ENCODE results near the gene APBB1IP.

The APBB1IP gene

DNA sequence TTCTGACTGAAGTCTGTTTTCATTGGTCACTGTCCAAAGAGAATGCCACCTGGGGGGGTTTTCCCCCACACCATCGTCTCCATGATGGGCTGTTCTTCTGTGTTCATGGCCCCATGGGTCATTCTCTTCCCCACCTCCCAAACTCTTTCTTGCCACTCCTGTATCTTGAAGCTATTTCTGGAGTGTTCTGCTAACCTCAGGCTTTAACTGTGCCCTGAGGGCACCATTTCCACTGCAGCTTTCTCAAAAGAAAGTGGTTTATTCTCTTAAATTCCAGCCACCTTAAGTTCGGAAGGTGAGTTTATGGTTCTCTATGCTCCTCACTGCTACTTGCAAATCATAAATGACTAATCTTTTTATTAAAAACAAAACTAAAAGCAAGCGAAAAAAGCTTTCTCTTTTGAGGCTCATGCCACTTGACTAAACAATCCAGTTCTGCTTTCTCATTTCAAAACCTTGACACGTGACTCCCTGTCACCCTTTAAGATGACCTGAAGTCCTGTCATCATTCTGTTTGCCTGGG lies 7.4 kb upstream of the APBB1IP start:
- peak overlapping the region; percentile 9; the same call in 1 of the 2 replicates for H3K4me3 ChIP-seq (ENCODE audit: low read length)
- TF ChIP-seq ZNF274 (IDR thresholded peaks at IDR 0.05; ENCODE audit: low read depth, low read length), result no peak

DNA sequence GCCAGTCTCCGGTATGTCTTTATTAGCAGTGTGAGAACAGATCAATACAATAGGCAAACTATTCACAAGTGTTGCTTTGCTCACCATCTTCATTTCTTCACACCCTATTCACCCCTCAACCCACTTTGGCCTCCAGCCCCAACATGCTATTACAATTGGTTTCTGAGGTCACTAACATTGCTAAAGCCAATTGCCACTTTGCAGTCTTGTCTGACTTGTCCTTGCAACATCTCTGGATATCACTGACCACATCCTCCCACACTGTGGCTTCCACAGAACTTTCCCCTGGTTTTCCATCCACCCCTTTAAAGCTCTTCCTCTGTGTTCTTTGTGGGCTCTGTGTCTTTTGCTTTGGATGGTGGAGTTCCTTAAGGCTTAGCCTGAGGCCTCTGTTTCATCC lies 5.2 kb upstream of the APBB1IP start:
- no peak overlapping the region for H3K4me3 ChIP-seq (ENCODE audit: low read length)

DNA sequence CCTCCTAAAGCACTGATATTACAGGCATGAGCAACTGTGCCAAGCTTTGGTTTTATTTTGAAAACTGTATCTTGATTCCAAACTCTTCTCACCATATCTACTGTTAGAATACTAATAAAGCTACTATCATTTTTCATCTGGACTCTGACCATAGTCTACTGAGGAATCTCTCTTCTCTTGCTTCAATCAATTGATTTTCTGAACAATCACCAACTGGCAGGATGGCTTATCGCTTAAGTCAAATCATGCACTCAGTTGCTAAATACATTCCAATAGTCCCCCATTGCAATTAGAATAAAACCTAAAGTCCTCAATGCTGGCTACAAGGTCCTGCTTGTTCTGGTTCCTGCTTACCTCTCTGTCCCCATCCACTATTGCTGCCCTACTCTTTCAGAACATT lies 2.3 kb upstream of the APBB1IP start:
- H3K4me3 ChIP-seq (ENCODE audit: low read length), result no peak overlapping the region
- no peak for TF ChIP-seq ZNF274 (IDR thresholded peaks at IDR 0.05; ENCODE audit: low read depth, low read length)

More for the DNA sequence above, 5.2 kb upstream of the APBB1IP start:
- TF ChIP-seq ZNF274 (IDR thresholded peaks at IDR 0.05; ENCODE audit: low read depth, low read length), result no peak

DNA sequence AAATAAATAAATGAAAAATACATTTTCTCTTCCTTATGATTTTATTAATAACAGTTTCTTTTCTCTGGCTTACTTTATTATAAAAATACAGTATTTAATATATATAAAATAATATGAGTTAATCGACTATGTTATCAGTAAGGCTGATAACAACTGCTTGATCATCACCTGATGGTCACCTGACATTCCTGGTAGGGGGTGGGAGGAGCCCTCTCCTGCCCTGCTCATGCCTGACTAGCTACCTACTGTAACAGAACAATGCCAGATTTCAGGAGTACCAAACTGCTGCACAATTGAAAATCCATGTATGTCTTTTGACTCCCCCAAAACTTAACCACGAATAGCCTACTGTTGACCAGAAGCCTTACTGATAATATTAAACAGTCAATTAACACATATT lies 1.3 kb upstream of the APBB1IP start:
- TF ChIP-seq ZNF274 (IDR thresholded peaks at IDR 0.05; ENCODE audit: low read depth, low read length), result no peak
- no peak overlapping the region for H3K4me3 ChIP-seq (ENCODE audit: low read length)

DNA sequence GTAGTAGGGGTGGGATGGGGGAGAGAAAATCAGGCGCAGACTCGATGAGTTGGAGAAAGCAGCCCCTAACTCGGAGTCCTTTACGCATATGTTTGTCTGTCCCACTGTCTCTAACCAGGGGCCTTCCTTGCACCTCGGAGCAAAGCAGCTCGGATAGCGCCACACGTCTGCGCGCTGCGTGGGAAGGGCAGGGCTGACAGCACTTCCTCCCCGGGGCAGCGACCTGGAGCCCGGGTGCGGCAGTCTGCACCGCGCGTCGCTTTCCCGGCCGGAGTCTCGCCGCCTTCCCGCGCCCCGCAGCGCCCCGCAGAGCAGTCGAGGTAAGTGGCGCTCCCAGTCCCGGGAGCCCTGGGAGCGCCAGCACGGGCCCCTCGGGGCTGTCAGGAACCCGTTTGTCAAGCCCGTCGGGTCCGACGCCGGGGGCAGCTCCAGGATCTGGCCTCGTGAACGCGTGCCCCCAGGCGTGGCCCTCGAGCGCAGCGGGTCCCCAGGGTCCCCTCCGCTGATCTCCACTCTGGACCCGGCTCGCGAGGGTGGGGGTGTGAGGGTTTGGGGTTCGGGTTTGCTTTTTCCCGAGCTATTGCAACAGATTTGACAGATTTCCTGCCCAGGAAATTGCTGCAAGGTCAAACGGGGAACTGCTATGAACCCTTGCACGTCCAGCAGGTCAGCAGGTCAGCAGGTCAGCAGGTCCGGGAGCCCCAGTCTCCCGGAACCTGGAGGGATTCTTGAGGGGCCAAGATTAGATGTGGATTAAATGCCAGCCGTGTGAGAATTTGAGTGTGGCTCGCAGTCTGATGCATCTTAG lies 597 bp downstream of the APBB1IP start:
- TF ChIP-seq ZNF274 (IDR thresholded peaks at IDR 0.05; ENCODE audit: low read depth, low read length), result no peak
- peak overlapping the region; percentile 88 for H3K4me3 ChIP-seq (ENCODE audit: low read length)

DNA sequence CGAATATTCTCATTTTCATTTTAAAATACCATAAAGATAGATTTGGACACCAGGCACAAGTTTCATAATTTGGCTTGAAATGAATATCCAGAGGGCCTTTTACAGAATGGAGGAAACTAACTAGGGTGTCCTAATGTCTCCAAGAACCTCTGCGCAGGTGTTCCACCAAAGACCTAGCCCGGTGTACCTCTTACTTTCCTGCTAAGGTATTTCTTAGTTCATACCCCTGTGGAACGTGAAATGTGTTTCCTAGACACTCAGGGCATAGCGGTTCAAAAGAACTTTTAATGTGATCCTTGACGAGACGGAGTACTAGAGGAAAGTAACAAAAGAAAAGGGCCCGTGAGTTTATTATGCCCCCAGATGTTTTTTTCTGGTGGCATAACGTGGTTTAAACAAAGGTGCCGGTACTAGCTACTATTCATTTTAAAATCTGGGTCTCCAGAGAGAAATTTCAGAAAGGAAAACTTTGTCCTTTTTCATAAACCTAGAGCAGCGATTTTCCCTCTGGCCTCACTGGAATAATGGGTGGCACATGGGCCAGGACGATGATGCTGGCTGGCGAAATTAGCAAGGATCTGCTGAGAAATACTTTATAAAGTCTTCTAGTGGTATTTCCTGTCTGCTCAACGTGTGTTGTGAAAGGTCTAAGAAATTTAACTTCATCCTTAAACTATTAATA lies 1.4 kb downstream of the APBB1IP start:
- H3K4me3 ChIP-seq (ENCODE audit: low read length), result peak overlapping the region; percentile 88
- TF ChIP-seq ZNF274 (IDR thresholded peaks at IDR 0.05; ENCODE audit: low read depth, low read length), result no peak

DNA sequence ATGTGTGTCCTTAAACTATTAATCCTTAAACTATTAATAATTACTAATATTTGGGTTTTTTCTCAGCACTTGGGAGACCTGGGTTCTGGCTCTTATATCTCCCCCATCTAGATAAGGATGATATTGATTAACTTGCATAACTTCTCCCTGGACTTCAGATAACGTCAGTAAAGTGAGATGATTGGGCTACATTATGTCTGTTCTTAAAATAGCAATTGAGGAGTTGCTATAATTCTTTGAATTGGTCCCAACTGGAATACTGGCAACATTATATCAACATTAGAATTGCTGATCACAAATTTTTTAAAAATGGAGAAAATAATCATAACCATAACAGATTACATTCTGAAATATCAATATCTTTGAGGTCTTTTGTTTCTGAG lies 1.9 kb downstream of the APBB1IP start:
- TF ChIP-seq ZNF274 (IDR thresholded peaks at IDR 0.05; ENCODE audit: low read depth, low read length), result no peak
- H3K4me3 ChIP-seq (ENCODE audit: low read length), result peak overlapping the region; percentile 88

DNA sequence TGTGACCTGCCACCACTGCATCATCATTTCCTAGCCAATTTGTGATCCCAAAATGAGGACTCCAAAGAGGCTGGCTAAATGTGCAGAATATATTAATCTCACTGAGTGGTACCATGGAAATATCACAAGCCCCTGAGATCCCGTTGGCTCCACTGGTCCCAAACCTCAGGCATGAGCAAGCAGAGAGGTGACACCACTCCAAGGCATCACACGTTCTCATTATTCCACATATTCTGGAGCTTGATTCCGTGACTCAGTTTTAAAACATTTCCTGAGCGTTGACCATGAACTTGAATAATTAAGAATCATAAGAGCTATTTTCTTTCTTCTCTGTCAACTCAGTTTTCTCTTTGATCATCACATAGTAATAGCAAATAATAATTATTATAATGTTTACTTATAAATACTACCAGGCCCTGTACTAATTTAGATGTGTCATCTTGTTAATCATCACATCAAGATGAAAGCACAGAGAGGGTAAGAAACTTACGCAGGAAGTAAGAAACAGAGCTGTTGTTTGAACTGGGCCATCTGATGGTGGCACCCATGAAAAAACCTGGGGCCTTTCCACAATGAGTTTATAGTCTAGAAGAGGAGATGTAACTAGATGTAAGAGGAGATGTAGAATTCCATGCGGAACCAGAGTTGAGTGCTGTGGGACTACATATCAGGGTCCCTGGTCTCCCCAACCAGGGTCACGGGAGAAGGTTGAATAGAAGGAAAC lies 3.5 kb downstream of the APBB1IP start:
- peak overlapping the region; percentile 56 for H3K4me3 ChIP-seq (ENCODE audit: low read length)
- TF ChIP-seq ZNF274 (IDR thresholded peaks at IDR 0.05; ENCODE audit: low read depth, low read length), result no peak

DNA sequence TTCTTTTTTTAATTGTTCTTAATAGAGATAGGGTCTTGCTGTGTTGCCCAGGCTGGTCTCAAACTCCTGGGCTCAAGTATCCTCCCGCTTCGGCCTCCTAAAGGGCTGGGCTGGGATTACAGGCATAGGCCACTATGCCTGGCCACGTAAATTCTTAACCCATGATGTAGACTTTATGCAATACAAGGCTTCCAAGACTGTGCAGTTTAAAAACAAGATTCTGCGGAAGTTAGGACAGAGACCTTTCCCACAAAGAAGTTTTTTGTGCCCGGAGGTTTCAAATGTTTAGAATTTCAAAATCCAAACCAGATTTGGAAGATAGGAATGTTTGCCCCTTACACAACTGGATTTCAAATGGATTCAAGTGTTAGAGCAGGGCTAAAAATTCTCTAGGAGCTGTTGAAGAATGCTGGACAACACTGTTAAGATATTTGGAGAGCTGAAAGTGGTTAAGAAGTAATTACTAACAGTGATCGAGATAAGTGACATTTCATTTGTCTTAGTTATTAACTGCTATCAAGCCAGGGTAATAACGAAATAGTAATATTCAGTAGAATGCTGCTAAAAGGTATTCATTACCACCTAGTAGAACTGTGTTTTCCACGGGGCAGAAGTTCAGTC lies 7.4 kb downstream of the APBB1IP start:
- H3K4me3 ChIP-seq (ENCODE audit: low read length), result no peak overlapping the region
- no peak for TF ChIP-seq ZNF274 (IDR thresholded peaks at IDR 0.05; ENCODE audit: low read depth, low read length)

DNA sequence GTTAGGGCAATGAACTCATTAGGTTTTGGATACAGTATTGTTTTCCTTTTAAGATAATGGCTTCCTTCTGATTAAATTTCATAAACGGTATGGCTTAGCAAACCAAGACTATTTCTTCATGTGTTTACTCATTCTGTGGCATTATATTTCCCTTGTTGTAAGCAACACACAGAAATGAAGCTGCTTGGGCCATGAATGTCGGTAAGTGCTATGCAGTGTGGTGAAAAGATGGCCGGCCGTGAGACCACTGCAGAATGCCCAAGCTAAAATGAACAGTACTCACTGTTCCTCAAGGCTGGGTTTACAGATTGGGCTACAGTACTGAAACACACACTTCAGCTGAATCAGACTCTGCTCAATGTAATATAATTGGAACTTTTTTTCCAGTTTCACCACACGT lies 8.1 kb downstream of the APBB1IP start:
- H3K4me3 ChIP-seq (ENCODE audit: low read length), result no peak overlapping the region
- TF ChIP-seq ZNF274 (IDR thresholded peaks at IDR 0.05; ENCODE audit: low read depth, low read length), result no peak

DNA sequence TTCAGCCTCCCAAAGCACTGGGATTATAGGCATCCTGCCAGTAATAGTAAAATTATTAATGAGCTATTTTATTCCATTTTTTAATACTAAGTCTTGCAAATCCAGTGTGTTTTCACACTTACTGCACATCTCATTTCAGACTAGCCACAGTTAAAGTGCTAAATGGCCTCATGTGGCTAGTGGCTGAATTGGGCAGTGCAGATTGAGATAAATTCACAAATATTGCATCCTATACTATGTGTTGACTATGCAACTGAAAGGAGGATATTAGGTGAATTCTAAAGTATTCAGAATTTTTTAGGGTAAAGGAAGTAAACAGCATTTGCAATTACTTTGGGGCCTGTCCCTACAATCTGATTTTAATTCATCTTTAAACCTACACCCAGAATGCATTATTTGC lies 10.2 kb downstream of the APBB1IP start:
- no peak for TF ChIP-seq ZNF274 (IDR thresholded peaks at IDR 0.05; ENCODE audit: low read depth, low read length)
- 0 out of 2 replicates have a peak overlapping the region, but pooled peaks have one; percentile 69 for H3K4me3 ChIP-seq (ENCODE audit: low read length)

DNA sequence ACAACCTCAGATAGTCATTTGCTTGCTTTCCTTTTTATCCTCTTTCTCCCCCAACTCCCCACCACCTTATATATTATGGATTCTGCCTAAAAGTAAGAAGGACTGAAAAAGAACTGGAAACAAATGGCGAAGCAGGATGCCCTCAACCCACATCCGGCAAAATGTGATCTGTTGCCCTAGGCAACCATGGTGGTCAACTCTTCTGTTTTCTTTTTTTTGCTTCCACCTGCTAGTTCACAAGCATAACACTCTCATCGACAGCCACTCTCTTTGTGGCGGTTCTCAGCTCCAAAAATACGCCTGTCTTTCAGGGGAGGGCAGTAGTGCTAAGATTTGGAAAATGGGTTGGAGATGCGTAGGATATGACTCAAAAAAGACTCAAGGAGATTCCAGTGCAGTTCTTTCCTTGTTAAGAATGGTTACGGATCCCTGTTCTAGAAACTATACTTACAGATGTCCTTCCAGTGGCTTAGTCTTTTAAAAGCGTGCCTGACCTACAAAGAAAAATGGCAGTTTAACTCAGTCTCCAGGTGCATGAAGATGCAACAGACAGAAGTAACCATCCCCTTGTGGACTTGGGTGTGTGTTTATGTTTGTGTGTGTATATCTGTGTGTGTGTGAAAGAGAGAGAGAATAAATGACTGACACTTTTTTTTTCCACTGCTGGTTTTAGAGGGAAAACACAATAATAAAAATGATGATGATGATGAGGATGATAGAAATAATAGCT lies 10.7 kb downstream of the APBB1IP start:
- H3K4me3 ChIP-seq (ENCODE audit: low read length), result peak overlapping the region; percentile 69; the same call in 1 of the 2 replicates
- no peak for TF ChIP-seq ZNF274 (IDR thresholded peaks at IDR 0.05; ENCODE audit: low read depth, low read length)

DNA sequence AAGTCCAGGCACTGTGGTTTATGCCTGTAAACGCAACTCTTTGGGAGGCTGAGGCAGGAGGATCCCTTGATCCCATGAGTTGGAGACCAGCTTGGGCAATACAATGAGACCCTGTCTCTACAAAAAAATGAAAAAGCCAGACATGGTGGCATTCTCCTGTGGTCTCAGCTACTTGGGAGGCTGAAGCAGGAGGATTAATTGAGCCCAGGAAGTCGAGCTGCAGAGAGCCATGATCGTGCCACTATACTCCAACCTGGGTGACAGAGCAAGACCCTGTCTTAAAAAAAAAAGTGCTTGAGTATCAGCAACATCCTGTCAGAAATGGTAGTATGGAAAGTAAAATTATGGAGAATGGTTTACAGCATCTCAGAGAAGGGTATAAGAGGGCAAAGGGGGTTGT lies 11.6 kb downstream of the APBB1IP start:
- no peak overlapping the region for H3K4me3 ChIP-seq (ENCODE audit: low read length)
- no peak for TF ChIP-seq ZNF274 (IDR thresholded peaks at IDR 0.05; ENCODE audit: low read depth, low read length)
